ENCODE data around the gene TAC3. TPM values are rescaled to one million over a fixed set of nuclear protein-coding genes. Genes with fewer than 3 reads are reported as not detected.

Gene TAC3
- total RNA-seq, 6 experiments from 2014 or later = not detected

GRCh38 chr12:57012600-57013465, 3.5 kb downstream of the TAC3 start:
- ATAC-seq (no peak), DNase-seq (no peak)
- Histone ChIP-seq H3K27ac (no peak overlapping the region), H3K27me3 (no peaks in the 10 kb centered on the region), H3K4me3 (no peak overlapping the region), H3K36me3 (no peaks in the 10 kb centered on the region), H3K9me3 (no peaks in the 10 kb centered on the region), H3K4me1 (peaks cover 0 to 9% (median 0%) of the 10 kb centered on the region in 4 donors)
- WGBS (ENCODE audit: insufficient coverage, low coverage, low lambda C conversion rate, missing lambda C conversion rate) = 64% methylated on average over 5 of the region's 7 CpGs
- intact Hi-C loops (cut with DNase I) = loop anchor here (5.0 kb wide), 2 partner anchors 54 to 104 kb away; no protein-coding TSS in a partner anchor
- TF ChIP-seq CTCF (IDR thresholded peaks at IDR 0.05) = no peak
- TF ChIP-seq POLR2A (IDR thresholded peaks at IDR 0.05) = no peak

GRCh38 chr12:57011438-57012424, 4.6 kb downstream of the TAC3 start:
- ATAC-seq (no peak), DNase-seq (no peak)
- TF ChIP-seq POLR2A (IDR thresholded peaks at IDR 0.05) (no peak), CTCF (IDR thresholded peaks at IDR 0.05) (no peak)
- H3K9me3 ChIP-seq = no peaks in the 10 kb centered on the region
- H3K27ac ChIP-seq = no peak overlapping the region
- intact Hi-C loops (cut with DNase I) = loop anchor here (5.0 kb wide), 2 partner anchors 56 to 106 kb away; no protein-coding TSS in a partner anchor
- 68% methylated on average over 11 of the region's 12 CpGs for WGBS (ENCODE audit: insufficient coverage, low coverage, low lambda C conversion rate, missing lambda C conversion rate)
- no peaks in the 10 kb centered on the region for H3K27me3 ChIP-seq
- peaks cover 0 to 10% (median 1%) of the 10 kb centered on the region in 4 donors for H3K4me1 ChIP-seq
- H3K36me3 ChIP-seq = no peaks in the 10 kb centered on the region
- H3K4me3 ChIP-seq = no peak overlapping the region

DNA sequence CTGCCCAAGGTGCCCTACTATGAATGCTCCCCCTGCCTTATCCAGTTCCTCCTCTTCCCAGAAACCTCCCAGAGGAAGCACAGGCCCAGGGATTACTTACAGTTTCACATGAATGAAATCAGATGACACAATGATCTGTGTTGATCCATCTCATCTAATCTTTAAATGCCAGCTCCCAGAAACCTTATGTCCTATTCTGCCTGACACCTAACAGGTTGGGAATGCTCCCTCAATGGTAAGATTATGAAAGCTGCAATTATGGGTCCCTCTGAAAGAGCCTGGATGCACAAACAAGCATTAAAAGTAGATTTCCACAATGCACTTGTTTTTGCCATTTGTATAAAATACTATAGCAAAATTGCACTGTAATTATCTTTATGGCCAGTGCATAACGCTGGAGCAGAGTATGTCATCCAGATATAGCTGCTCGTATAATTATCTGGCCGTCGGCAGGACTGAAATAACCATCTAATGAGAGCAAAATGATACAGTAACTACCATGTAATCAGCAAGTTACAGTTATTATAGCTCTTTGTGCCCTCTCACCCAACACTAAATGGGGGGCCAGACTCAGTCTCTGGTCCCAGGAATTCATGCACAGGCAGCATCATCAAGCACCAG, 5.6 kb downstream of the TAC3 start:
- WGBS (ENCODE audit: insufficient coverage, low coverage, low lambda C conversion rate, missing lambda C conversion rate) = 61% methylated on average over 3 of the region's 4 CpGs
- TF ChIP-seq CTCF (IDR thresholded peaks at IDR 0.05) (no peak), POLR2A (IDR thresholded peaks at IDR 0.05) (no peak)
- no peak overlapping the region for H3K4me3 ChIP-seq
- no peaks in the 10 kb centered on the region for H3K9me3 ChIP-seq
- ATAC-seq = no peak
- H3K27ac ChIP-seq = no peak overlapping the region
- H3K36me3 ChIP-seq = no peaks in the 10 kb centered on the region
- intact Hi-C loops (cut with DNase I) = loop anchor here (5.0 kb wide), 2 partner anchors 57 to 107 kb away; no protein-coding TSS in a partner anchor
- peaks cover 0 to 13% (median 3%) of the 10 kb centered on the region in 4 donors for H3K4me1 ChIP-seq
- no peaks in the 10 kb centered on the region for H3K27me3 ChIP-seq
- DNase-seq = no peak

- Histone ChIP-seq H3K27me3 (no peaks in the 10 kb centered on the region), H3K9me3 (no peaks in the 10 kb centered on the region), H3K4me1 (peaks cover 0 to 17% (median 5%) of the 10 kb centered on the region in 4 donors), H3K36me3 (no peaks in the 10 kb centered on the region), H3K4me3 (no peak overlapping the region), H3K27ac (no peak overlapping the region)
- WGBS (ENCODE audit: insufficient coverage, low coverage, low lambda C conversion rate, missing lambda C conversion rate) = 90% methylated on average over 5 of the region's 5 CpGs
- intact Hi-C loops (cut with DNase I) = loop anchor here (5.0 kb wide), 2 partner anchors 57 to 107 kb away; no protein-coding TSS in a partner anchor
- ATAC-seq (no peak), DNase-seq (no peak)
- TF ChIP-seq POLR2A (IDR thresholded peaks at IDR 0.05) (no peak), CTCF (IDR thresholded peaks at IDR 0.05) (no peak)
These were observed 6.2 kb downstream of the TAC3 start for GRCh38 chr12:57009949-57010626.

Data from right lobe of liver (tissue), 6 donors.